SK-N-SH (cell line): Measurements from ENCODE around the gene SEMA3F. TPM values are rescaled to one million over a fixed set of nuclear protein-coding genes. Genes with fewer than 3 reads are reported as not detected.

Source experiments
- CTCF ChIA-PET: fragments of 300-600, 350-600 bp; formaldehyde crosslinking; extraction: SDS; loops from one replicate; lab custom pipeline; 2021; lab: Yijun Ruan, JAX
- POLR2A ChIA-PET: fragments of 350-600 bp; sonication (Branson Sonifier 250); formaldehyde crosslinking; extraction: SDS; loops from one replicate; lab custom pipeline; 2020; ENCODE audit warnings: antibody characterized with exemption, inconsistent platforms; lab: Yijun Ruan, JAX
- DNase-seq: peaks from one replicate; pipeline ENCODE4 v3.0.0; 2012
- H2AFZ ChIP-seq: fragments of 200-600 bp; sonication (generic); 2 replicates; pipeline ENCODE4 v1.8.1; 2016; ENCODE audit warnings: antibody characterized with exemption, mild to moderate bottlenecking, low read depth
- H3F3A ChIP-seq: fragments of 200-600 bp; sonication (generic); replicated peaks from 2 replicates; pipeline ENCODE3; 2016; ENCODE audit warnings: antibody characterized with exemption, mild to moderate bottlenecking; ENCODE audit not compliant: insufficient read depth
- H3K27ac ChIP-seq, 2 experiments: fragments of 200-500 bp in 1 of 2; fragments of 200-600 bp in 1 of 2; sonication (Bioruptor generic) in 1 of 2; sonication (generic), shearing (Covaris generic) in 1 of 2; 2 replicates each; pipeline versions ENCODE4 v1.5.1 to v1.6.1; 2014 to 2016; ENCODE audit warnings: low read depth in 2 of 2, inconsistent platforms in 1 of 2, low read length in 1 of 2, mild to moderate bottlenecking in 1 of 2, mixed read lengths in 1 of 2
- H3K27me3 ChIP-seq: fragments of 200-600 bp; sonication (generic), shearing (Covaris generic); 2 replicates; pipeline ENCODE4 v1.6.1; 2016; ENCODE audit warnings: mixed run types; ENCODE audit not compliant: insufficient read depth
- H3K36me3 ChIP-seq, 2 experiments: fragments of 200-500 bp in 1 of 2; fragments of 200-600 bp in 1 of 2; sonication (Bioruptor generic) in 1 of 2; sonication (generic) in 1 of 2; replicated peaks in 1 of 2; 2 replicates each; pipeline versions ENCODE3 to v1.5.1; 2014 to 2016; ENCODE audit warnings: low read length in 1 of 2, mild to moderate bottlenecking in 1 of 2; ENCODE audit not compliant: insufficient read depth in 2 of 2, control insufficient read depth in 1 of 2
- H3K4me1 ChIP-seq, 2 experiments: fragments of 200-500 bp in 1 of 2; fragments of 200-600 bp in 1 of 2; sonication (Bioruptor generic) in 1 of 2; sonication (generic), shearing (Covaris generic) in 1 of 2; 2 replicates each; pipeline versions ENCODE4 v1.5.1 to v1.6.1; 2014 to 2016; ENCODE audit warnings: low read depth in 1 of 2, low read length in 1 of 2, mixed run types in 1 of 2; ENCODE audit not compliant: insufficient read depth in 2 of 2, control insufficient read depth in 1 of 2
- H3K4me2 ChIP-seq: fragments of 200-600 bp; sonication (generic), shearing (Covaris generic); 2 replicates; pipeline ENCODE4 v1.6.1; 2017; ENCODE audit warnings: mixed run types
- H3K4me3 ChIP-seq, 2 experiments: fragments of 200-500 bp in 1 of 2; fragments of 200-600 bp in 1 of 2; sonication (Bioruptor generic) in 1 of 2; sonication (generic), shearing (Covaris generic) in 1 of 2; 2 replicates each; pipeline versions ENCODE4 v1.5.1 to v1.8.1; 2014 to 2016; ENCODE audit warnings: low read depth in 2 of 2, inconsistent platforms in 1 of 2, low read length in 1 of 2, mild to moderate bottlenecking in 1 of 2, mixed read lengths in 1 of 2, moderate library complexity in 1 of 2
- H3K79me2 ChIP-seq: fragments of 200-600 bp; sonication (generic); 2 replicates; pipeline ENCODE4 v1.8.1; 2017; ENCODE audit warnings: mild to moderate bottlenecking; ENCODE audit not compliant: insufficient read depth
- H3K9ac ChIP-seq: fragments of 200-600 bp; sonication (generic); 2 replicates; pipeline ENCODE4 v1.6.1; 2017; ENCODE audit warnings: mixed run types
- H3K9me2 ChIP-seq: fragments of 200-600 bp; sonication (generic); 2 replicates; pipeline ENCODE4 v1.6.1; 2017; ENCODE audit warnings: mixed run types
- H3K9me3 ChIP-seq: fragments of 200-600 bp; sonication (generic); 2 replicates; pipeline ENCODE4 v1.6.1; 2017; ENCODE audit warnings: mixed run types, mild to moderate bottlenecking, moderate library complexity
- H4K20me1 ChIP-seq: fragments of 200-600 bp; sonication (generic); 2 replicates; pipeline ENCODE4 v1.6.1; 2017; ENCODE audit warnings: mild to moderate bottlenecking, mixed run types; ENCODE audit not compliant: insufficient read depth
- CTCF ChIP-seq: fragments of 200-600 bp; sonication (generic); IDR thresholded peaks from 2 replicates; pipeline ENCODE4 v1.6.1; 2017; ENCODE audit warnings: antibody characterized with exemption, mild to moderate bottlenecking, moderate library complexity
- EP300 ChIP-seq, 2 experiments: IDR thresholded peaks; 2 replicates each; pipeline versions ENCODE4 v1.4.0 to v1.6.1; 2012; ENCODE audit warnings: borderline replicate concordance in 1 of 2, low read depth in 1 of 2, low read length in 1 of 2
- GABPA ChIP-seq: IDR thresholded peaks from 2 replicates; pipeline ENCODE4 v1.4.0; 2012; ENCODE audit warnings: low read depth, mild to moderate bottlenecking
- GATA2 ChIP-seq: sonication (generic); formaldehyde crosslinking; IDR thresholded peaks from 2 replicates; pipeline ENCODE4 v1.5.0; 2020; ENCODE audit warnings: mild to moderate bottlenecking, missing genetic modification reagents
- MAX ChIP-seq: IDR thresholded peaks from 2 replicates; pipeline ENCODE4 v1.4.0; 2012; ENCODE audit warnings: low read depth
- MEF2A ChIP-seq: IDR thresholded peaks from 2 replicates; pipeline ENCODE4 v1.4.0; 2012; ENCODE audit warnings: low read depth, borderline replicate concordance
- MXI1 ChIP-seq: IDR thresholded peaks from 2 replicates; pipeline ENCODE4 v1.6.1; 2012; ENCODE audit warnings: mild to moderate bottlenecking, low read depth, low read length, improper control_type of control experiment
- NFIC ChIP-seq: IDR thresholded peaks from 2 replicates; pipeline ENCODE4 v1.4.0; 2012; ENCODE audit warnings: borderline replicate concordance
- PBX3 ChIP-seq: IDR thresholded peaks from 2 replicates; pipeline ENCODE4; 2012
- RAD21 ChIP-seq: IDR thresholded peaks from 2 replicates; pipeline ENCODE4 v1.6.1; 2012; ENCODE audit warnings: mild to moderate bottlenecking, low read length
- RCOR1 ChIP-seq: fragments of 150-350 bp; IDR thresholded peaks from 2 replicates; pipeline ENCODE4 v1.6.1; 2017; ENCODE audit warnings: antibody characterized with exemption, low read length
- RXRA ChIP-seq: IDR thresholded peaks from 2 replicates; pipeline ENCODE4 v1.4.0; 2012; ENCODE audit warnings: low read depth, mild to moderate bottlenecking, borderline replicate concordance
- SIN3A ChIP-seq: IDR thresholded peaks from 2 replicates; pipeline ENCODE4 v1.6.1; 2012; ENCODE audit warnings: low read depth, mild to moderate bottlenecking, low read length, moderate library complexity, borderline replicate concordance
- SMC3 ChIP-seq: IDR thresholded peaks from 2 replicates; pipeline ENCODE4 v1.6.1; 2012; ENCODE audit warnings: low read depth, low read length, improper control_type of control experiment
- TAF1 ChIP-seq: IDR thresholded peaks from 2 replicates; pipeline ENCODE4 v1.6.1; 2012; ENCODE audit warnings: low read depth, mild to moderate bottlenecking, low read length, moderate library complexity, borderline replicate concordance
- USF2 ChIP-seq: fragments of 150-350 bp; IDR thresholded peaks from 2 replicates; pipeline ENCODE4 v1.6.1; 2017; ENCODE audit warnings: antibody characterized with exemption, low read length, low read depth, borderline replicate concordance
- ZBTB33 ChIP-seq: IDR thresholded peaks from 2 replicates; pipeline ENCODE4 v1.4.0; 2012; ENCODE audit warnings: low read depth, borderline replicate concordance
- WGBS: methylation state at CpG from one replicate; pipeline ENCODE4 v1.1.6; 2017; ENCODE audit warnings: low lambda C conversion rate; 5-methylcytosine and 5-hydroxymethylcytosine counted together
- polyA plus RNA-seq, 3 experiments: library from polyadenylated mRNA; depleted of rRNA; stranded (reverse); fragments of >200 nt; gene quantifications; 2 replicates each; pipeline ENCODE4 v1.2.3, GENCODE V29; 2012

The SEMA3F gene
- polyA plus RNA-seq, 1 of the 3 experiments (the other 2 are of a cell fraction), result 30.4 TPM

- TF ChIP-seq RCOR1, result no peak
- Histone ChIP-seq H3K9me3 (no peaks in the 10 kb centered on the region), H3K9ac (no peak overlapping the region), H4K20me1 (peaks cover 7% of the 10 kb centered on the region; the same call in 1 of the 2 replicates), H3K27me3 (no peaks in the 10 kb centered on the region), H3K79me2 (no peaks in the 10 kb centered on the region), H3K9me2 (no peaks in the 10 kb centered on the region), H3K4me1 (peaks cover 13 to 60% of the 10 kb centered on the region in 2 experiments), H3K4me2 (no peak overlapping the region), H3F3A (peaks cover 36% of the 10 kb centered on the region), H3K4me3 (no peak overlapping the region), H3K36me3 (peaks cover 3 to 18% of the 10 kb centered on the region in 2 experiments), H2AFZ (no peak overlapping the region), H3K27ac (peak overlapping the region in 1 of 2 experiments; percentile 60; a peak in 2 of 4 replicates)
- CTCF ChIA-PET, result interaction anchor here (0.7 to 28.1 kb wide), 22 partner anchors 9 to 284 kb away, joined by 3 to 684 read pairs (median 5); partner anchors contain the start of genes GNAT1 and RBM5
- DNase-seq, result no peak
- 90% methylated on average over 3 of the region's 4 CpGs for WGBS
- POLR2A ChIA-PET, result interaction anchor here (0.9 to 3.8 kb wide), 4 partner anchors 14 to 66 kb away, joined by 3 to 21 read pairs (median 11); partner anchors contain the start of gene GNAT1
These were observed 31.6 kb upstream of the SEMA3F start for GRCh38 chr3:50123394-50124051.

- Histone ChIP-seq H3K27ac (peak overlapping the region in 1 of 2 experiments; percentile 74; a peak in 2 of 4 replicates), H3K79me2 (no peaks in the 10 kb centered on the region), H3K4me3 (no peak overlapping the region), H3K27me3 (no peaks in the 10 kb centered on the region), H3K4me2 (peak overlapping the region; percentile 28; the same call in 1 of the 2 replicates), H3K4me1 (peaks cover 13 to 60% of the 10 kb centered on the region in 2 experiments), H3K9me2 (no peaks in the 10 kb centered on the region), H3K9ac (no peak overlapping the region), H4K20me1 (peaks cover 3% of the 10 kb centered on the region; the same call in 1 of the 2 replicates), H2AFZ (no peak overlapping the region; the same call in 1 of the 2 replicates), H3F3A (peaks cover 29% of the 10 kb centered on the region), H3K9me3 (no peaks in the 10 kb centered on the region), H3K36me3 (peaks cover 3 to 15% of the 10 kb centered on the region in 2 experiments)
- ChIA-PET CTCF (interaction anchor here (0.7 to 28.1 kb wide), 13 partner anchors 9 to 150 kb away, joined by 3 to 684 read pairs (median 5); partner anchors contain the start of genes GNAT1 and RBM5), POLR2A (interaction anchor here (0.9 to 3.2 kb wide), 4 partner anchors 13 to 28 kb away, joined by 3 to 19 read pairs (median 3); no protein-coding TSS in a partner anchor)
- no peak for TF ChIP-seq NFIC
- no peak for TF ChIP-seq CTCF
- peak in 1 of 2 experiments; percentile 55; a peak in 1 of 4 replicates for TF ChIP-seq EP300 (IDR thresholded peaks at IDR 0.05; ENCODE audit: borderline replicate concordance in 1 of 2, low read depth in 1 of 2, low read length in 1 of 2)
- 0 out of 2 replicates have a peak, but pooled peaks have one; percentile 5 for TF ChIP-seq MAX
- TF ChIP-seq TAF1, result no peak
- TF ChIP-seq GATA2 (CRISPR knock-in tag), result 0 out of 2 replicates have a peak, but pooled peaks have one; percentile 14
- no peak for TF ChIP-seq PBX3
- TF ChIP-seq MEF2A, result no peak
- 0 out of 2 replicates have a peak, but pooled peaks have one; percentile 1 for TF ChIP-seq SMC3
- no peak; the same call in 1 of the 2 replicates for TF ChIP-seq RAD21
- TF ChIP-seq RCOR1, result no peak
- TF ChIP-seq ZBTB33, result no peak
- TF ChIP-seq GABPA, result no peak
- TF ChIP-seq SIN3A, result no peak
- TF ChIP-seq RXRA, result no peak
- peak; percentile 71 for TF ChIP-seq MXI1
- TF ChIP-seq USF2, result no peak
- 20% methylated on average over 12 of the region's 15 CpGs for WGBS
- peak; percentile 80 for DNase-seq
These were observed 30.9 kb upstream of the SEMA3F start for GRCh38 chr3:50124052-50124799.
